GM19438 (cell line): ENCODE results near the gene MBNL1.

ENCODE experiments used
- ATAC-seq: cut with Tn5 transposase; IDR thresholded peaks from one replicate; pipeline ENCODE4 v1.9.1; 2021; ENCODE audit warnings: low read depth; ENCODE audit not compliant: unreplicated experiment

Gene MBNL1

GRCh38 chr3:152252755-152253154 is 16.0 kb upstream of the MBNL1 start:
- ATAC-seq, result no peak

GRCh38 chr3:152253514-152253913 is 15.2 kb upstream of the MBNL1 start:
- no peak for ATAC-seq

GRCh38 chr3:152254041-152254440 is 14.7 kb upstream of the MBNL1 start:
- ATAC-seq, result no peak

GRCh38 chr3:152255290-152255689 is 13.4 kb upstream of the MBNL1 start:
- no peak for ATAC-seq

- ATAC-seq, result no peak
Measured at GRCh38 chr3:152256851-152257562, 11.7 kb upstream of the MBNL1 start.

GRCh38 chr3:152257563-152258035 is 11.1 kb upstream of the MBNL1 start:
- ATAC-seq, result peak; percentile 85

GRCh38 chr3:152258448-152259393 is 10.0 kb upstream of the MBNL1 start:
- no peak for ATAC-seq

GRCh38 chr3:152259468-152259867 is 9.3 kb upstream of the MBNL1 start:
- ATAC-seq, result no peak

- ATAC-seq, result no peak
Measured at GRCh38 chr3:152260026-152260425, 8.7 kb upstream of the MBNL1 start.

GRCh38 chr3:152260529-152260928 is 8.2 kb upstream of the MBNL1 start:
- no peak for ATAC-seq

- ATAC-seq, result no peak
Measured at GRCh38 chr3:152261329-152261728, 7.4 kb upstream of the MBNL1 start.

- ATAC-seq, result no peak
Measured at GRCh38 chr3:152263711-152264110, 5.0 kb upstream of the MBNL1 start.

GRCh38 chr3:152264378-152264777 is 4.4 kb upstream of the MBNL1 start:
- ATAC-seq, result no peak

- ATAC-seq, result no peak
Measured at GRCh38 chr3:152266221-152266995, 2.3 kb upstream of the MBNL1 start.

- ATAC-seq, result no peak
Measured at GRCh38 chr3:152267831-152268554, 736 bp upstream of the MBNL1 start.

GRCh38 chr3:152269056-152269830 is 514 bp downstream of the MBNL1 start:
- ATAC-seq, result peak; percentile 62

- ATAC-seq, result no peak
Measured at GRCh38 chr3:152269831-152270734, 1.4 kb downstream of the MBNL1 start.

- ATAC-seq, result no peak
Measured at GRCh38 chr3:152270937-152271336, 2.2 kb downstream of the MBNL1 start.
